Activated naive CD8-positive, alpha-beta T cell treated with anti-CD3 and anti-CD28 coated beads, Interleukin-2, amount 50 U/mL, for 16 hours (primary cell): ENCODE data around the gene TOX3.

Experiments used
- DNase-seq: peaks from one replicate; pipeline ENCODE4 v3.0.0-alpha.2; 2020; ENCODE audit warnings: low read depth, low spot score

TOX3 gene

GRCh38 chr16:52492789-52493357, 54.1 kb downstream of the TOX3 start:
- DNase-seq, result no peak

DNA sequence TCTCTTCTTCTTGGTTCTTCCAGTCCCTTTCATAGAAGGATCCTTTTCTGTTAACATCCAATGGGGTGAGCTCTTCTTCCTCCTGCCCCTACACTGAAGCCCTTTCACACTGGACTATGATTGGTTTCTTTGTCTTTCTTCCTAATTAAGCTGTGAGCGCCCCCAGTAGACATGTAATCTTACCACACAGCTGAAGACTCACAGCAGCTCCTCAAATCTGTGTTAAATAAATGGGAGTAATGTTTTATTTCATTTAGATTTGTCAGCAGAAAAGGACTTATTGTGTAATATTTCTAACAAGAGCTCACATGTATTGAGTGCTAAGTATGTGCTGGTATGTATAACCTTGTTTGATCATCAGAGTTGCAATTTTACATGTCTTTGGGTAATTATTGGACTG, 55.7 kb downstream of the TOX3 start:
- no peak for DNase-seq

DNA sequence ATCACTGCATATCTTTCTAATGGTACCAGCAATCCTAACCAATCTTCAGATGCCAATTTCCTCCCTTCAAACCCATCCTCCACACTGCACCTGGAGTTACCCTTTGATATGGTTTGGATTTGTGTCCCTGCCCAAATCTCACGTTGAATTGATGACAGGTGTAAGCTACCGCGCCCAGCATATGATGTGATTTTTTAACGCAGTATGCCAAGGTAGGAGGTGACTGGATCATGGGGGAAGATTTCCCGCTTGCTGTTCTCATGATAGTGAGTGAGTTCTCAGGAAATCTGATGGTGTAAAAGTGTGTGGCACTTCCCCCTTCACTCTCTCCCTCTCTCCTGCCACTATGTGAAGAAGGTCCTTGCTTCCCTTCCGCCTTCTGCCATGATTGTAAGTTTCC, 57.0 kb downstream of the TOX3 start:
- DNase-seq, result no peak

- DNase-seq, result no peak
Observed at GRCh38 chr16:52488837-52489289, 58.1 kb downstream of the TOX3 start.

GRCh38 chr16:52487849-52488457, 59.0 kb downstream of the TOX3 start:
- no peak for DNase-seq

DNA sequence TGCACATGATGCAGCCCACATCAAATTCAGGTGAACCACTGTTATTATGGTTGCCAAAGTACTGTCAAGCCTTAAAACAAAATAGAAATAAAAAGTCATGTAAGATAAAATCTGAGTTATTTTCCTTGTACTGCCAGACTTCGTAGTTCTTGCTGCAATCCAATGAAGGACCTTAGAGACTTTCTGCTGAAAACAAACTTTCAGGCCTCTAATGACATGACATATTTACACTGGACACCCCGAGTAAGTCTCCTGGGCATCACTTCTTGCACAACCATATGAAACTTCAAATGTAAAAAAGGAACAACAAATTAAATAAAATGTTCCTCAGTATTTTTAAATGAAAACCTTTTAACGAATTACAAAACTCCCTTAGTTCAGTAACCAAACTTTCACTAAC, 66.7 kb downstream of the TOX3 start:
- no peak for DNase-seq

DNA sequence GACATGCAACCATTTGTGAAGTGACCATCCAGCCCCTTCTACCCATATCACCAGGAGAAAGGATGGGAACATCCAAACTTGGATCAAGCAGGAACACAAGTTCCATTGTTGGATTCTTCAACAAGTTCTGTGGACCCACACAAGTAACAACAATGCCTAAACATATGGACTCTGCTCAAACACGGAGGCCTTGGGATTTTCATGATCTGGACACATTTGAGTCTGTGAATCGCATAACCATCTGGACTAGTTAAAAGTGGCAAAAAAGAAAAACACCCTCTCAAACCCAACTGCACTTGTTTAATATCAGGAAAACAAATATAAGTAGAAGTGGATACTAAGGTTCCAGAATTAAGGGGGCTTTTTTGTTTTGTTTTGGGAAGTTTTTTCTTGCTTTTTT, 70.8 kb downstream of the TOX3 start:
- no peak for DNase-seq

DNA sequence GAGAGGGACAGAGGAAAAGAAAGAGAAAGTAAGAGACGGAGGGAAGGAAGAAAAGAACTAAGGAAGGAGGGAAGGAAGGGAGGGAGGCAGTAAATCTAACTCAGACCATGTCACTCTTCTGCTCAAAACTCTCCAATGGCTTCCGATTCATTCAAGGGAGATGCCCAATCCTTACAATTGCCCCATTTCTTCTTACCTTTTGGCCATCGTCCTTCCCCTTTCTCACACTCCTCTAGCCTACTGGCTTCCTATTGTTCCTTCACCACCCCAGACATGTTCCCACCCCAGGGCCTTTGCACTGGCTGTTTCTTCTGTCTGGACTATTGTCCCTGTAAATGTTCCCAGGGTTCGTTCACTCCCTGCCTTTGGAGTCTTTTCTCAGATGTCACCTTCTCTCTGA, 72.3 kb downstream of the TOX3 start:
- DNase-seq, result no peak

DNA sequence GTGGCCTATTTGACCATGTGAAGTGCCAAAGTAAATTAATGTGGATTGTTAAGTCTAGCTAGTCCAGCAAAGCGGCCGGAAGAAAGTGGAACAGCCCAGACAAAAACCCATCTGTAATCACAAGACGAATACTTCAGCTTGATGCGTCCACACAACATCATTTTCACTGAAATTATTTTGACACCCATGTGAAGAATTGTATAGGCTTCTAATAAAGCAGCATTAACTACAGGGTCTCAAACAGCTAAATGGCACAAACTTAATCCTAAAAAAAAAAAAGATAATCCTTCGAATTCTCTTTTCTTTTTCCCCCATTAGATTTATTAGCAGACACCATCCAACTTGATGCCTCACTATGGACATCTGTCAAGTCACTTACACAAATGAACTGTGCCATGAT, 73.8 kb downstream of the TOX3 start:
- DNase-seq, result no peak

GRCh38 chr16:52471650-52472370, 75.1 kb downstream of the TOX3 start:
- DNase-seq, result no peak

- no peak for DNase-seq
Observed at GRCh38 chr16:52470585-52470984, 76.4 kb downstream of the TOX3 start.

GRCh38 chr16:52469775-52470174, 77.2 kb downstream of the TOX3 start:
- DNase-seq, result no peak

DNA sequence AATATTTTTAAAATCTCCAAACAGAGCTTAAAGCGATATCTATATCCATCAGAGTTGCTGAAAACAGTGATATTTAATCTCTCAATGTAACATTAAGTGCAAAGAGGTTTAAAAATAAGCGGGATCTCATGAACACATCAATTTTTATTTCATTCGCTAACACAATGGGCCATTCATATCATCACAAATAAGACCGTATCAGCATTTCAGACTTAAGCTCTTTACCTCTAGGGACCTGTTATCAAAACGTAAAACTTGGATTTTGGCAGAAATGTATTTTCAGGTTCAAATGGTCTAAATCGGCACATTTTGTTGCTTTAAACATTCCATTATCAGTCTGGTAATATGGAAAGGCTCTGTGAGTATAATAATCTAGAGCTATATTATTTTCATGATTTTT, 77.9 kb downstream of the TOX3 start:
- no peak for DNase-seq

- DNase-seq, result no peak
Observed at GRCh38 chr16:52467753-52468152, 79.2 kb downstream of the TOX3 start.

DNA sequence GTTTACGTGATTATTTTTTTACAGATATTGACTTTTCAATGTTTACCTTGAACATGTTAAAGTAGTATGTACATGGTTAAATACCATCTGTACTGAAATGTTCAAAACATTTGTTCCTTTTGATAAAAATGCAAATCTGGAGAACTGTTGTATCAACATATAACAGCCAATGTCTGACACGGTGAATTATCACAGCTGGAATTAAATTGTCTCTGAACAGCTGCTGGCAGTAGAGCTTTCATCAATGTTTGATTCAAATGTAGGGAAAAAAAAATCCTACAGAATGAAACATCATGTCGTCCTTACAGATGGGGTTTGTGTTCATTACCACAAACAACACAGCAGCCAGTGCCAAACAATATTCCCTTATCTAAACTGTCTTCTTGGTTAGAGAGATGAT, 79.9 kb downstream of the TOX3 start:
- DNase-seq, result no peak

DNA sequence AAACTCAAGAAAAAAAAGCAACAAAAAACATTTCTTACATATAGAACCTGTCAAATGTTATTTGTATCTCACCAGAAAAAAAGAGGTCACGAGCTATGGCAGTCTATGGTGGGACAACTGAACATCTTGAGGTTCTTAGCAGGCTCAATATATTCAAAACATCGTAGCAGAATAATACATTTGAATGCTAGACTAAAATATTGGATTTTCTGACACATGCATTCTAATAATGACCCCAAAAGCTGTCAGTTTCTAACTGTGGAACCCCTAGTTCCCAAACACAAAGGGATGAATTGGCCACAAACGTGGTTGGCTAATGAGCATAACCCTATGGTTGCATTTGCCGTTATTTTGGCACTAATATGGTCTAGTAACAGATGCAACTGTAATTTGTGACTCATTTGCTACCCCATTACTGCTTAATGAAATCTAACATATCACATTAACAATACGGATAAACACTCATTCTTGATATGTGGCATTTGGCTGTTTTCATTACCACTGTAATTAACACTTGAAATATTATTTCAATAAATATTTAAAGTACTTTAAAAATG, 81.2 kb downstream of the TOX3 start:
- no peak for DNase-seq

DNA sequence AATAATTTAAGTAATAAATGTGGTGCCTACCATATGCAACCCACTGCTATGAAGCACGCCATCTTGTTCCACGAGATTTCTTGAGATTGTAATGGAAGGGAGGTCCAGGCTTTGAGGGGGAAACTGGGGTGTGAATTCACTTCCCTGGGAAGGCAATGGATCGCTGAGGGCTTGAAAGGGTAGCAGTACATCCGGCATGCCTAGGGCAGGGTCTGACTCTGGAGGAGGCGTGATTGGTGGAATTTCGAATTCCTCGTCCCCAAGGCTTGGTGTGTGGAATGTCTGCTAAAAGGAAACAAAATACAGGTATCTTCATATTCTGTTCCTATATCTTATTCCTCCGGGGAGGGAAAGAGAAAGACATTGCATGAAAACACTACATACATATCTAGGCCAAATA, 83.0 kb downstream of the TOX3 start:
- no peak for DNase-seq

DNA sequence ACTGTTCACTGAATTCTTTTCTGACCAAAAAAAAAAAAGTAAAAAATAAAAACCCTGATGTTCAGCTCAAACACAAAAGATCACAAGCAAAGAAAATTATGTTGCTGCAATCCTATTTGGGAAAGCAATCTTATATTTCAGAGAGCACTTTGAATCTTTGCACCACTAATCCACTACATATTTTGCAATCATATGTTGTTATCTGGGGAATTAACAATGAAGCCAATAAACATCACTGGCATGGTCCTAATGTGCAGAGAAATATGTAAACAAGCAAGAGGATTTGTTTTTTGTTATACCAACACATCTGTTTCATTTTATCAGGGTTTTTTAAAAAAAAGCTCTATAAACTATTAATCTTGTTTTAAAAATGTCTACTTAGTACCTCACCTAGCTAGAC, 84.1 kb downstream of the TOX3 start:
- DNase-seq, result no peak

GRCh38 chr16:52460639-52461178, 86.2 kb downstream of the TOX3 start:
- no peak for DNase-seq

DNA sequence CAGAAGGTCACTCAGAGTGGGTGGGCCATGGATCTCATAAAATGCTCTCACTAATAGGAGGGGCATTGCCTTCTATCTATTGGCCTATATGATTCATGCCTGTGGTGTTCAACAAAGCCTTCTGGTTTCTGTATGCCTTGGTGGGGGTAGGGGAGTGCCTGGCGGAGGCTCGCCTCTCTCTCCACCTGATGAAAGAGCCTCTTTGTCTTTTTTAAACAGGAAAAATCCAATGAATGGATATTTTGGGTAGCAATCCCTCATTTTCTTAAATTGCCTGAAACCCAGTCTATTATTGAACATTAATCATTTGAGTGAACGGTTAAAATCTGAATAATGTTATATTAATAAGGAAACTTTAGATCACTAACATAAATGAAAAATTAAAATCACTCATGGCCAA, 90.6 kb downstream of the TOX3 start:
- no peak for DNase-seq

- no peak for DNase-seq
Observed at GRCh38 chr16:52455549-52456277, 91.2 kb downstream of the TOX3 start.

DNA sequence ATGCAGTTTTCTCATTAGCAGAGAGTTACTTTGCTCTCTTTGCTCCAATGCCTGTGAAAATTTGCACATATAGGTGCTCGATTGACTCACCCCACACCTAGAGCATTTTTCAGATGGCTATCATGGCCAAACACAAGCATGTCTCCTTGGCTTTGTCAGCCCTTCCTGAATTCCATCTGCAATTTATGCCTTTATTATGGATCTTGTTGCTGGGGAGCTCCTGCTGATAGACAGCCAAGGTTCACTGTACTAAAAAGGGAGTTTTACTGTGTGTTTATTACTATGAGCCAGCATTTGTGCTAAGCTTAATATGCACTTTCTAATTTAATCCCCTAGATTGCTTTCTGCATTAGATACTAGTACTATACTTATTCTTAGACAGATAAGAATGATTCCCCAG, 93.3 kb downstream of the TOX3 start:
- DNase-seq, result no peak
